22Rv1 (cell line): ENCODE data around the gene PCDH15.

Experiments
- ZFX ChIP-seq: fragments of 450-650 bp; IDR thresholded peaks from 2 replicates; pipeline ENCODE4 v1.6.1; 2017; ENCODE audit warnings: antibody characterized with exemption, borderline replicate concordance
- TF ChIP-seq, protein P1 (sequence below): fragments of 450-650 bp; IDR thresholded peaks from 2 replicates; pipeline ENCODE4 v1.5.1; 2017; ENCODE audit warnings: mild to moderate bottlenecking

DNA sequence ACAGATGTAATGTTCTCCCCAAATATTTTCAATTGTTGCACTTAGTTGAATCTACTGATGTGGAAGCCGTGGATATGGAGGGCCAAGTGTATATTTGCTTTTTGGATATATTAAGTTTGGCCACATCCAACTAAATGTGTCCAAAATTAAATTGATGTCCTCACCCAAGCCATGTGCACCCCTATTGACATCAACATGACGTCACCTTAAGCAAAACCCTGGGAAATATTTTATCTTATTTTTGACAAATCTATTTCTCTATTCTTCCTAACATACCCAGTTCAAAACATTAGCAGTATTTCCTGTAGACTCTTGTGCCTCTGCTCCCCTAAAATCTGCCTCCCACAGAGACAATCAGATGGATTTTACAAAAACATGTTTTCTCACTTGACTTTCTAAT, 652.5 kb downstream of the PCDH15 start:
- TF ChIP-seq, protein P1, sequence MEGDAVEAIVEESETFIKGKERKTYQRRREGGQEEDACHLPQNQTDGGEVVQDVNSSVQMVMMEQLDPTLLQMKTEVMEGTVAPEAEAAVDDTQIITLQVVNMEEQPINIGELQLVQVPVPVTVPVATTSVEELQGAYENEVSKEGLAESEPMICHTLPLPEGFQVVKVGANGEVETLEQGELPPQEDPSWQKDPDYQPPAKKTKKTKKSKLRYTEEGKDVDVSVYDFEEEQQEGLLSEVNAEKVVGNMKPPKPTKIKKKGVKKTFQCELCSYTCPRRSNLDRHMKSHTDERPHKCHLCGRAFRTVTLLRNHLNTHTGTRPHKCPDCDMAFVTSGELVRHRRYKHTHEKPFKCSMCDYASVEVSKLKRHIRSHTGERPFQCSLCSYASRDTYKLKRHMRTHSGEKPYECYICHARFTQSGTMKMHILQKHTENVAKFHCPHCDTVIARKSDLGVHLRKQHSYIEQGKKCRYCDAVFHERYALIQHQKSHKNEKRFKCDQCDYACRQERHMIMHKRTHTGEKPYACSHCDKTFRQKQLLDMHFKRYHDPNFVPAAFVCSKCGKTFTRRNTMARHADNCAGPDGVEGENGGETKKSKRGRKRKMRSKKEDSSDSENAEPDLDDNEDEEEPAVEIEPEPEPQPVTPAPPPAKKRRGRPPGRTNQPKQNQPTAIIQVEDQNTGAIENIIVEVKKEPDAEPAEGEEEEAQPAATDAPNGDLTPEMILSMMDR = no peak
- no peak for TF ChIP-seq ZFX
